Panc1 (cell line): ENCODE results near the gene COA8. TPM values are rescaled to one million over a fixed set of nuclear protein-coding genes. Genes with fewer than 3 reads are reported as not detected.
A peak's percentile ranks its signal among the peaks of the same experiment; 100 is the strongest.

ENCODE experiments used
- ATAC-seq: fragments of 200-7000 bp; cut with Tn5 transposase; 2 replicates; pipeline ENCODE4 v1.9.1; 2020; ENCODE audit warnings: mild to moderate bottlenecking, moderate library complexity
- BruUV-seq: library from RNA; stranded (reverse); fragments of 400-500 nt; replicated peaks from 2 replicates; lab custom pipeline; 2021; lab: Mats Ljungman, UMichigan
- CTCF ChIA-PET: fragments of 300-600 bp; sonication (Branson Sonifier 250); formaldehyde crosslinking; loops from one replicate; lab custom pipeline; 2022; ENCODE audit warnings: antibody characterized with exemption; lab: Charles Lee
- POLR2A ChIA-PET: fragments of 300-600 bp; sonication (Branson Sonifier 250); formaldehyde crosslinking; loops from one replicate; lab custom pipeline; 2022; ENCODE audit warnings: antibody characterized with exemption; lab: Charles Lee
- DNase-seq: peaks from one replicate; pipeline ENCODE4 v3.0.0-alpha.2; 2010; ENCODE audit warnings: low read depth, low spot score
- H3K27ac ChIP-seq: 2 replicates; pipeline ENCODE4 v1.5.1; 2011; ENCODE audit warnings: mild to moderate bottlenecking, low read length, inconsistent platforms
- H3K27me3 ChIP-seq: fragments of 200-500 bp; sonication (Bioruptor generic); 2 replicates; pipeline ENCODE4 v1.6.0; 2014; ENCODE audit warnings: low read length, inconsistent platforms; ENCODE audit not compliant: control insufficient read depth, insufficient read depth
- H3K36me3 ChIP-seq: fragments of 200-500 bp; sonication (Bioruptor generic); 2 replicates; pipeline ENCODE4 v1.5.1; 2014; ENCODE audit warnings: inconsistent platforms, mild to moderate bottlenecking, low read length, moderate library complexity; ENCODE audit not compliant: control insufficient read depth, insufficient read depth
- H3K4me1 ChIP-seq: 2 replicates; pipeline ENCODE4 v1.5.1; 2011; ENCODE audit warnings: inconsistent platforms, mild to moderate bottlenecking, low read length, moderate library complexity; ENCODE audit not compliant: control insufficient read depth, insufficient read depth
- H3K4me3 ChIP-seq, 2 experiments: 2 replicates each; pipeline ENCODE4 v1.5.1; 2011 to 2012; ENCODE audit warnings: low read depth in 2 of 2, low read length in 2 of 2, mild to moderate bottlenecking in 2 of 2, inconsistent platforms in 1 of 2, moderate library complexity in 1 of 2
- H3K9me3 ChIP-seq: fragments of 200-500 bp; sonication (Bioruptor generic); 2 replicates; pipeline ENCODE4 v1.5.1; 2014; ENCODE audit warnings: low read depth, mild to moderate bottlenecking, inconsistent platforms, low read length, moderate library complexity; ENCODE audit not compliant: control insufficient read depth, insufficient read depth
- POLR2AphosphoS5 ChIP-seq: IDR thresholded peaks from 2 replicates; pipeline ENCODE4 v1.6.1; 2012; ENCODE audit warnings: mild to moderate bottlenecking, low read depth, low read length, moderate library complexity
- SIN3A ChIP-seq: IDR thresholded peaks from 2 replicates; pipeline ENCODE4 v1.6.1; 2012; ENCODE audit warnings: low read depth, mild to moderate bottlenecking, low read length, moderate library complexity, borderline replicate concordance; ENCODE audit not compliant: insufficient read depth
- TCF7L2 ChIP-seq: IDR thresholded peaks from 2 replicates; pipeline ENCODE4 v1.6.1; 2011; ENCODE audit warnings: mild to moderate bottlenecking, low read depth, low read length, inconsistent platforms
- in situ Hi-C: cut with HindIII; loops from 2 replicates; pipeline ENCODE4 v1.10.0; 2016; ENCODE audit warnings: low sequenced_read_pairs, low pct_unique_long_range_greater_than_20kb
- intact Hi-C: fragments of 100-400 bp; cut with micrococcal nuclease; formaldehyde crosslinking; loops from one replicate; pipeline ENCODE4 v1.10.0; 2022; ENCODE audit not compliant: unreplicated experiment
- total RNA-seq: library from RNA; stranded (reverse); gene quantifications from one replicate; pipeline ENCODE4 v1.2.1, GENCODE V29; 2021; ENCODE audit not compliant: unreplicated experiment
- TF ChIP-seq, protein P1 (sequence below), 2 experiments: IDR thresholded peaks; 2 replicates each; pipeline ENCODE4 v1.6.1; 2011 to 2012; ENCODE audit warnings: low read depth in 2 of 2, control low read depth in 1 of 2, low read length in 1 of 2, mild to moderate bottlenecking in 1 of 2, moderate library complexity in 1 of 2; ENCODE audit not compliant: insufficient read depth in 1 of 2
- TF ChIP-seq, protein P2 (sequence below): fragments of 450-650 bp; IDR thresholded peaks from 2 replicates; pipeline ENCODE4 v1.5.1; 2017; ENCODE audit warnings: mild to moderate bottlenecking

Gene COA8
- total RNA-seq, 1 experiment from 2014 or later = 42.2 TPM

GRCh38 chr14:103519043-103519836 is 43.5 kb upstream of the COA8 start:
- ATAC-seq = peak; percentile 45
- Histone ChIP-seq H3K9me3 (no peaks in the 10 kb centered on the region), H3K27ac (peak overlapping the region; percentile 80), H3K4me3 (no peak overlapping the region), H3K36me3 (no peaks in the 10 kb centered on the region; the same call in 1 of the 2 replicates), H3K4me1 (peaks cover 39% of the 10 kb centered on the region), H3K27me3 (no peaks in the 10 kb centered on the region)
- BruUV-seq = no TSS peak
- intact Hi-C loops = no loop called here
- no peak for DNase-seq
- CTCF ChIA-PET = interaction anchor here (0.6 to 1.3 kb wide), 7 partner anchors 9 to 52 kb away, joined by 3 to 13 read pairs (median 3); partner anchors contain the start of gene TRMT61A
- in situ Hi-C loops = no loop called here
- TF ChIP-seq, protein P1, sequence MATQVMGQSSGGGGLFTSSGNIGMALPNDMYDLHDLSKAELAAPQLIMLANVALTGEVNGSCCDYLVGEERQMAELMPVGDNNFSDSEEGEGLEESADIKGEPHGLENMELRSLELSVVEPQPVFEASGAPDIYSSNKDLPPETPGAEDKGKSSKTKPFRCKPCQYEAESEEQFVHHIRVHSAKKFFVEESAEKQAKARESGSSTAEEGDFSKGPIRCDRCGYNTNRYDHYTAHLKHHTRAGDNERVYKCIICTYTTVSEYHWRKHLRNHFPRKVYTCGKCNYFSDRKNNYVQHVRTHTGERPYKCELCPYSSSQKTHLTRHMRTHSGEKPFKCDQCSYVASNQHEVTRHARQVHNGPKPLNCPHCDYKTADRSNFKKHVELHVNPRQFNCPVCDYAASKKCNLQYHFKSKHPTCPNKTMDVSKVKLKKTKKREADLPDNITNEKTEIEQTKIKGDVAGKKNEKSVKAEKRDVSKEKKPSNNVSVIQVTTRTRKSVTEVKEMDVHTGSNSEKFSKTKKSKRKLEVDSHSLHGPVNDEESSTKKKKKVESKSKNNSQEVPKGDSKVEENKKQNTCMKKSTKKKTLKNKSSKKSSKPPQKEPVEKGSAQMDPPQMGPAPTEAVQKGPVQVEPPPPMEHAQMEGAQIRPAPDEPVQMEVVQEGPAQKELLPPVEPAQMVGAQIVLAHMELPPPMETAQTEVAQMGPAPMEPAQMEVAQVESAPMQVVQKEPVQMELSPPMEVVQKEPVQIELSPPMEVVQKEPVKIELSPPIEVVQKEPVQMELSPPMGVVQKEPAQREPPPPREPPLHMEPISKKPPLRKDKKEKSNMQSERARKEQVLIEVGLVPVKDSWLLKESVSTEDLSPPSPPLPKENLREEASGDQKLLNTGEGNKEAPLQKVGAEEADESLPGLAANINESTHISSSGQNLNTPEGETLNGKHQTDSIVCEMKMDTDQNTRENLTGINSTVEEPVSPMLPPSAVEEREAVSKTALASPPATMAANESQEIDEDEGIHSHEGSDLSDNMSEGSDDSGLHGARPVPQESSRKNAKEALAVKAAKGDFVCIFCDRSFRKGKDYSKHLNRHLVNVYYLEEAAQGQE (IDR thresholded peaks at IDR 0.05; ENCODE audit: insufficient read depth in 1 of 2, low read depth in 2 of 2, low read length in 1 of 2) = no peak
- 0 out of 2 replicates have a peak, but pooled peaks have one; percentile 42 for TF ChIP-seq SIN3A
- POLR2A ChIA-PET = interaction anchor here (1.1 kb wide), 1 partner anchor 19 kb away, joined by 4 read pairs; no protein-coding TSS in a partner anchor

- Histone ChIP-seq H3K27ac (peak overlapping the region; percentile 80), H3K36me3 (no peaks in the 10 kb centered on the region; the same call in 1 of the 2 replicates), H3K4me3 (peak overlapping the region in 1 of 2 experiments; percentile 50; a peak in 1 of 4 replicates), H3K9me3 (no peaks in the 10 kb centered on the region), H3K4me1 (peaks cover 45% of the 10 kb centered on the region), H3K27me3 (no peaks in the 10 kb centered on the region)
- no peak for ATAC-seq
- BruUV-seq = TSS peak; percentile 97
- POLR2A ChIA-PET = interaction anchor here (1.1 kb wide), 1 partner anchor 19 kb away, joined by 4 read pairs; no protein-coding TSS in a partner anchor
- in situ Hi-C loops = no loop called here
- CTCF ChIA-PET = no interaction called here
- no peak for DNase-seq
- intact Hi-C loops = no loop called here
- TF ChIP-seq POLR2AphosphoS5 (no peak; the same call in 1 of the 2 replicates), SIN3A (no peak), TCF7L2 (no peak)
- TF ChIP-seq, protein P2, sequence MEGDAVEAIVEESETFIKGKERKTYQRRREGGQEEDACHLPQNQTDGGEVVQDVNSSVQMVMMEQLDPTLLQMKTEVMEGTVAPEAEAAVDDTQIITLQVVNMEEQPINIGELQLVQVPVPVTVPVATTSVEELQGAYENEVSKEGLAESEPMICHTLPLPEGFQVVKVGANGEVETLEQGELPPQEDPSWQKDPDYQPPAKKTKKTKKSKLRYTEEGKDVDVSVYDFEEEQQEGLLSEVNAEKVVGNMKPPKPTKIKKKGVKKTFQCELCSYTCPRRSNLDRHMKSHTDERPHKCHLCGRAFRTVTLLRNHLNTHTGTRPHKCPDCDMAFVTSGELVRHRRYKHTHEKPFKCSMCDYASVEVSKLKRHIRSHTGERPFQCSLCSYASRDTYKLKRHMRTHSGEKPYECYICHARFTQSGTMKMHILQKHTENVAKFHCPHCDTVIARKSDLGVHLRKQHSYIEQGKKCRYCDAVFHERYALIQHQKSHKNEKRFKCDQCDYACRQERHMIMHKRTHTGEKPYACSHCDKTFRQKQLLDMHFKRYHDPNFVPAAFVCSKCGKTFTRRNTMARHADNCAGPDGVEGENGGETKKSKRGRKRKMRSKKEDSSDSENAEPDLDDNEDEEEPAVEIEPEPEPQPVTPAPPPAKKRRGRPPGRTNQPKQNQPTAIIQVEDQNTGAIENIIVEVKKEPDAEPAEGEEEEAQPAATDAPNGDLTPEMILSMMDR = no peak
- TF ChIP-seq, protein P1 (IDR thresholded peaks at IDR 0.05; ENCODE audit: insufficient read depth in 1 of 2, low read depth in 2 of 2, low read length in 1 of 2) = no peak
Measured at GRCh38 chr14:103519837-103520212, 42.9 kb upstream of the COA8 start.
